ENCODE results near the gene STAM. TPM values are rescaled to one million over a fixed set of nuclear protein-coding genes. Genes with fewer than 3 reads are reported as not detected.

Gene STAM
- total RNA-seq, 2 experiments from 2014 or later = 52.4 to 53.3 TPM

DNA sequence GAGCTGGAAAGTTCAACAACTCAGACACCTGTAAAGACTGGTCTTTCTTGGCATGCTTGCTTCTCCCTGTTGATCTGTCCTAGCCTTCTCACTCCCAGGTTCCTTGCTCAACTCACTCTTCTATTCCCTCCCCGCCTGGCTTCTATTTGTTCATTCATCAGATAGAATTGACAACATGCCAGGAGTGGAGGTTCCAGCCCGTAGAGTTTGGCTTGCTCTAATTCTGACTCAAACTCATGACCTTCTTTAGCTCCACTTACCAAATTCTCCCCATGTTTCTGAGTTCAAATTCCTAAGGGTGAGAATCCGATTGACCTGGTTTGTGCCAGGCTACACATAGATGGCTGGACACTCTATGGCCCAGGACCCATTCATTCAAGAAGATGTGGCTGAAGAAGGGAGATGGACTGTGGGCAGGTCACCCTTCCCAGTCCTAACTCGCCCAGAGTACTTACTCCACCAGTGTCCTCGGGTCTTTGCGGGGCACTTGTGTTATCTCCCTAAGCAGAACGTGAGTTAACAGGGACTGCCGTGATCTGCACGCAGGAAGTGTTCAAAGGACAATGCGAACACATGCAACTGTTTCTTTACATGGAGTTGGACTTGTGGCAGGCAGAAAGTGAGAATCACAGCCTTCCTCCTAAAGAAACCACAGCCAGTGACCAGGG is 104.1 kb downstream of the STAM start:
- Mint-ChIP-seq H3K27me3 (no peaks in the 10 kb centered on the region), H3K9me3 (no peaks in the 10 kb centered on the region), H3K36me3 (ENCODE audit: low read depth) (no peaks in the 10 kb centered on the region), H3K4me3 (no peak overlapping the region), H3K27ac (no peak overlapping the region), H3K4me1 (ENCODE audit: low read depth) (peaks cover under 1% of the 10 kb centered on the region)
- H3K27me3 ChIP-seq (ENCODE audit: control insufficient read depth in 1 of 2, insufficient read depth in 2 of 2, low read length in 2 of 2) = no peaks in the 10 kb centered on the region
- intact Hi-C loops (cut with DNase I, micrococcal nuclease) = loop anchor here (10.0 kb wide), 2 partner anchors 903 to 923 kb away; no protein-coding TSS in a partner anchor
- no peak overlapping the region for H3K27ac ChIP-seq (ENCODE audit: low read depth in 1 of 2, low read length in 2 of 2)
- no peak for DNase-seq
- H3K9me3 ChIP-seq (ENCODE audit: control insufficient read depth in 1 of 2, insufficient read depth in 1 of 2, low read length in 2 of 2) = no peaks in the 10 kb centered on the region
- POLR2A ChIA-PET = no interaction called here
- TF ChIP-seq, protein P1, sequence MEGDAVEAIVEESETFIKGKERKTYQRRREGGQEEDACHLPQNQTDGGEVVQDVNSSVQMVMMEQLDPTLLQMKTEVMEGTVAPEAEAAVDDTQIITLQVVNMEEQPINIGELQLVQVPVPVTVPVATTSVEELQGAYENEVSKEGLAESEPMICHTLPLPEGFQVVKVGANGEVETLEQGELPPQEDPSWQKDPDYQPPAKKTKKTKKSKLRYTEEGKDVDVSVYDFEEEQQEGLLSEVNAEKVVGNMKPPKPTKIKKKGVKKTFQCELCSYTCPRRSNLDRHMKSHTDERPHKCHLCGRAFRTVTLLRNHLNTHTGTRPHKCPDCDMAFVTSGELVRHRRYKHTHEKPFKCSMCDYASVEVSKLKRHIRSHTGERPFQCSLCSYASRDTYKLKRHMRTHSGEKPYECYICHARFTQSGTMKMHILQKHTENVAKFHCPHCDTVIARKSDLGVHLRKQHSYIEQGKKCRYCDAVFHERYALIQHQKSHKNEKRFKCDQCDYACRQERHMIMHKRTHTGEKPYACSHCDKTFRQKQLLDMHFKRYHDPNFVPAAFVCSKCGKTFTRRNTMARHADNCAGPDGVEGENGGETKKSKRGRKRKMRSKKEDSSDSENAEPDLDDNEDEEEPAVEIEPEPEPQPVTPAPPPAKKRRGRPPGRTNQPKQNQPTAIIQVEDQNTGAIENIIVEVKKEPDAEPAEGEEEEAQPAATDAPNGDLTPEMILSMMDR (IDR thresholded peaks at IDR 0.05) = no peak
- H3K4me1 ChIP-seq (ENCODE audit: insufficient read depth, low read length) = no peaks in the 10 kb centered on the region
- H3K36me3 ChIP-seq (ENCODE audit: insufficient read depth, low read length) = no peaks in the 10 kb centered on the region
- ATAC-seq (ENCODE audit: poor library complexity) = no peak
- CTCF ChIA-PET = no interaction called here
- H3K4me3 ChIP-seq (ENCODE audit: low read length) = no peak overlapping the region

DNA sequence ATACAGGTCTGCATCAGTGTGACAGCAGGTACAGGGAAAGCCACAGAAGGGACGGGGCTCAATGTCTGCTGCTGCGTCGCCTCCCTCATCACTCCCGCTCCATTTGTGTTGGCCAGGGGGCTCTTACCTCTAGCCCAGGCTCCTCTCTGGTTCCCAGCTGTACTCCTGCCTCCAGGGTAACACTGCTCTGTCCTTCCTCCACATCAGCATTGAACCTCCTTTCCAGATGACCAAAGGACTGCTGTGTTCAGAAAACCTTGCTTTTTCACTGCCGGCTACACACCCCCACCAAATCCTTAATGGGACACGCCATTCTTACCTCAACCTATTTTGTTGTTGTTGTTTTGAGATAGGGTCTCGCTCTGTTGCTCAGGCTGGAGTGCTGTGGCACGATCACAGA is 105.9 kb downstream of the STAM start:
- no peaks in the 10 kb centered on the region for H3K27me3 ChIP-seq (ENCODE audit: control insufficient read depth in 1 of 2, insufficient read depth in 2 of 2, low read length in 2 of 2)
- TF ChIP-seq, protein P1 (IDR thresholded peaks at IDR 0.05) = no peak
- no peaks in the 10 kb centered on the region for H3K36me3 Mint-ChIP-seq (ENCODE audit: low read depth)
- ChIA-PET POLR2A (no interaction called here), CTCF (no interaction called here)
- no peak overlapping the region for H3K4me3 Mint-ChIP-seq
- H3K4me3 ChIP-seq (ENCODE audit: low read length) = no peak overlapping the region
- no peak overlapping the region for H3K27ac Mint-ChIP-seq
- no peaks in the 10 kb centered on the region for H3K27me3 Mint-ChIP-seq
- DNase-seq (no peak), ATAC-seq (ENCODE audit: poor library complexity) (no peak)
- H3K27ac ChIP-seq (ENCODE audit: low read depth in 1 of 2, low read length in 2 of 2) = no peak overlapping the region
- no peaks in the 10 kb centered on the region for H3K4me1 ChIP-seq (ENCODE audit: insufficient read depth, low read length)
- intact Hi-C loops (cut with DNase I, micrococcal nuclease) = loop anchor here (10.0 kb wide), 2 partner anchors 905 to 925 kb away; no protein-coding TSS in a partner anchor
- H3K4me1 Mint-ChIP-seq (ENCODE audit: low read depth) = no peaks in the 10 kb centered on the region
- no peaks in the 10 kb centered on the region for H3K9me3 Mint-ChIP-seq
- no peaks in the 10 kb centered on the region for H3K9me3 ChIP-seq (ENCODE audit: control insufficient read depth in 1 of 2, insufficient read depth in 1 of 2, low read length in 2 of 2)
- no peaks in the 10 kb centered on the region for H3K36me3 ChIP-seq (ENCODE audit: insufficient read depth, low read length)

DNA sequence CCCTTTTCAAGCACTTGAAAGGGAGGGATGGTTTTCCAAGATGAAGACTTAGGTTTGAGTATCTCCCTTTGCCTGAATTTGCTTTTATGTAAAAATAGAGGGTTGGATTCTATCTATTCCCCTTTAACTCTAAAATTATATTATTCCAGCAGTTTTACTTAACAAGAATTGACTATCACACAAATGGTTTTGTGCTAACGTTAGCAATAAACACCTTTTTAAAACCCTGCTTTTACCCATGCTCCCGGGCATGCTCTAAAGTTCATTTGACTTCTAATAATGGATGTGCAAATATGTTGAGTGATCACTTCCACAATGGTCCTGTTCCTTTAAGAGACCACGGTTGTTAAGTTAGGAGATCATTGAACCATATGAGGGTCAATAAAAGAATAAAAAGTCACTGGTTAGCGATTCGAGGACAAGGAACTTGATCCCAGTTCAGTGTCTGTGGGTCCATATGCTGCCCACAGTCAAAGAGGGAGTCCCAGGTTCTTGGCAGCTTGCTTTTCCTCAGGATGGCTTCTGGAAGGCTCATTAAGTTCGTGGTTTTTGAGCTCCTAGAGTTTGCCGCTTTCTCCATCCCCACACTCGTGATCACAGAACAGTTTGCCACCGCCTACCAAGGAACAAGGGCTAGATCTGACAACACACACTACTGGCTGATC is 108.0 kb downstream of the STAM start, which contains the start of gene TMEM236:
TSS of gene TMEM236 (plus strand) at position 421 of the 665 bp plus-strand sequence. CDS start at position 516, 95 bp downstream.
- Histone ChIP-seq H3K4me3 (ENCODE audit: low read length) (no peak within 1 kb of the TSS), H3K36me3 (ENCODE audit: insufficient read depth, low read length) (no peaks in the 10 kb centered on the region), H3K27ac (ENCODE audit: low read depth in 1 of 2, low read length in 2 of 2) (no peak within 1 kb of the TSS), H3K27me3 (ENCODE audit: control insufficient read depth in 1 of 2, insufficient read depth in 2 of 2, low read length in 2 of 2) (no peaks in the 10 kb centered on the region), H3K4me1 (ENCODE audit: insufficient read depth, low read length) (no peaks in the 10 kb centered on the region), H3K9me3 (ENCODE audit: control insufficient read depth in 1 of 2, insufficient read depth in 1 of 2, low read length in 2 of 2) (no peaks in the 10 kb centered on the region)
- H3K9me3 Mint-ChIP-seq = no peaks in the 10 kb centered on the region
- ChIA-PET CTCF (no interaction called here), POLR2A (no interaction called here)
- H3K36me3 Mint-ChIP-seq (ENCODE audit: low read depth) = no peaks in the 10 kb centered on the region
- no peak for DNase-seq
- no peak within 1 kb of the TSS for H3K27ac Mint-ChIP-seq
- TF ChIP-seq, protein P1 (IDR thresholded peaks at IDR 0.05) = no peak
- ATAC-seq (ENCODE audit: poor library complexity) = no peak
- H3K4me3 Mint-ChIP-seq = no peak within 1 kb of the TSS
- H3K4me1 Mint-ChIP-seq (ENCODE audit: low read depth) = no peaks in the 10 kb centered on the region
- intact Hi-C loops (cut with DNase I, micrococcal nuclease) = no loop called here
- no peaks in the 10 kb centered on the region for H3K27me3 Mint-ChIP-seq
